ENCODE data around the gene WASF2.
A peak's percentile ranks its signal among the peaks of the same experiment; 100 is the strongest.
"Not testable (repeated sequence)": the region's sequence is repeated elsewhere in the genome, so short reads cannot be mapped to it uniquely, and the experiment has no call there.

WASF2 gene

GRCh38 chr1:27427329-27427728, 62.6 kb downstream of the WASF2 start:
- DNase-seq, result peak in 7 of 56 donors; percentile 9 to 30 (median 19)

DNA sequence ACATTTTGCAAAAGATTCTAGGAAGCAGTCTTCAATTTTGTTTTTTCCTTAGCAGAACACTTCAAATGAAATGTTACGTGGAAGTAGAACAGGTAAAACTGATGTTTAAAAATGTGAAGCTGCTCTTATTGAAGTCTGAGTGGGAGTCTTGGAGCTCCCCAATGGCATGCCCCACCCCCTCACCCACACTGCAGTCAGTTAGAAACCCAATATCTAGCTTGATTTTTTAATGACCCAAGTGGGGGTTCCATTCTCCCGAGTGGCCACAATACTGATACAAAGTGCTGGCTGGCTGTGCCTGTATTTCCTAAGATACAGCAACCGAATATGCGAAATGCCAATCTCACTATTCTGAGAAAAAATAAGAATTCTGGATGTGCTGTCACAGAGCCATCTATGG, 66.3 kb downstream of the WASF2 start:
- DNase-seq, result peak in 3 of 56 donors; percentile 7 to 23 (median 10)

DNA sequence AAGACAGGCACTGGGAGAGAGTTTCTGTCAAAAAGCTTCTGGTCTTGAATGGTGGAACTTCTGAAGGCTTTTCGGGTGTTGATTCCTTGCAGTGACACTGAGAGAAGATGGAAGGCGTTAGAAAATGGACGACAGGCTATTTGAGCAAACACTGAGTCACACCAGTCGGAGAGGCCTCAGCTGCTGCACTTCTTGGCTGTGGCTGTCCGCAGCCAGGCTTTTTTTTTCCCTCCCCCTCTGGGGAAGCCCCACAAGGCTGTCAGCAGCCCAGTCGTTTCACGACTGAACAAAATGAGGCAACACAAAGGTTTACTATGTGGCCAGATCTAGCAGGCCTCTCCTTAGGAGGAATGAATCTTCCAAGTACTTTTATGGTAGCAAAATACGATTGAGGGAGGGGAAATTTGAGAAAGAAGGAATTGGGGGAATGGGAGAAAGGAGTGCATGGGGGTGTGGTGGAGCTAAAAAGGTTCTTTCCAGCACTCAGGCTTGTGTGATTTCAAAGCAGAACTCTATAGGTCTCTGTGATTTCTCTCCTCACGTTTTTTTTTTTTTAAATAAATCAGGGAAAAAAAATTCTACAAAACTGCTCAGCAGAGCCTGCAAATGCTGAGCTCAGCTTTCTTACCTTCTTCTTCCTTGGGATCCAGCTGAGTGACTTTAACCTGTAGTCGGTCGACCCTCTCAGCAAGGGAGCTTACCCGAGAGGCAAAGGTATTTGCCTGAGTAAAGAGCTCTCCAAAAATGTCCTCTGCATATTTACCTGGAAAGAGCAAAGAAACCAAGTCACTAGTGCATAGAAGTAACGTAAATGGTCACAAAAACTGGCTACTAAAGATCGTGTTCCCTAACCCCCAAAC, 71.4 kb downstream of the WASF2 start:
- peak in 46 of 56 donors; percentile 15 to 80 (median 60) for DNase-seq

GRCh38 chr1:27417713-27418112, 72.3 kb downstream of the WASF2 start:
- no peak for DNase-seq

GRCh38 chr1:27416387-27417111, 73.4 kb downstream of the WASF2 start:
- peak in 14 of 56 donors; percentile 8 to 47 (median 18) for DNase-seq

DNA sequence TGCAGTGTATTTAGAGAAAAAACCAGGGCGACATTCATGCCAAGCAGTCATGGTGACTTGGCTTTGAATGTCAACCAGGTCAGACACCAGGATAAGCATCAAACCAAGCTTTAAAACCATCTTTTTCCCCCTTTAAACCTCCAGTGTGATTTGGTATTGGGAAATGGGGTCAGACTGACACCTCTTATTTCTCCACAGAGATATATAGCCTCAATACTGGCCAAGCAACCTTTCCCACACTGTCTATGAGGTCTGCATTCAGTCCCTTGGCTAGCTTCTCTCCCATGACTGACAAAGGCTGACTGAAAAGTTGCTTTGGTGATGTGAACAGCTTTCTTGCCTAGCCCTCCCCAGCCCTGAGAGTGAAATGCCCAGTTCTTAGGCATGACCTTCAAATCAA, 75.9 kb downstream of the WASF2 start:
- DNase-seq, result no peak

- no peak for DNase-seq
Measured at GRCh38 chr1:27413004-27413403, 77.0 kb downstream of the WASF2 start.

DNA sequence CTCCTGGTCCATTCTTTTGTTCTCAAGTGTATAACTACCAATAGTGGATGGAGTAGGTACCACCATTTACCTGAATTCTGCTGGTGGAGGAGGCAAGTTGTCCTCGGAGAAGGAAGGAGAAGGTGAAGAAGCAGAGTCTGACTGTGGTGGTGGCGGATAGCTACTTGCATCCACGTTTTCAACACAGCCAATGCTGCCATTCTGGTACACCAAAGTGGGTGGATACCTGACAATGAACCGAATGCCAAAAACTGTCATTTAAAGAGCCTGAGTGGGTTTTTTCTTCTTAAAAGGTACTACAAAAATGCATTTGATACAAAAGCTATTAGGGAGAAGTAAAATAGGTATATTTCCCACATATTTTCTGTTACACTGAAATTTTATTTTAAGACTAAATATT, 77.5 kb downstream of the WASF2 start:
- peak in 6 of 56 donors; percentile 12 to 40 (median 34) for DNase-seq

- DNase-seq, result no peak
Measured at GRCh38 chr1:27410709-27411108, 79.3 kb downstream of the WASF2 start.

- DNase-seq, result no peak
Measured at GRCh38 chr1:27409669-27410068, 80.3 kb downstream of the WASF2 start.

- no peak for DNase-seq
Measured at GRCh38 chr1:27408151-27408550, 81.8 kb downstream of the WASF2 start.

DNA sequence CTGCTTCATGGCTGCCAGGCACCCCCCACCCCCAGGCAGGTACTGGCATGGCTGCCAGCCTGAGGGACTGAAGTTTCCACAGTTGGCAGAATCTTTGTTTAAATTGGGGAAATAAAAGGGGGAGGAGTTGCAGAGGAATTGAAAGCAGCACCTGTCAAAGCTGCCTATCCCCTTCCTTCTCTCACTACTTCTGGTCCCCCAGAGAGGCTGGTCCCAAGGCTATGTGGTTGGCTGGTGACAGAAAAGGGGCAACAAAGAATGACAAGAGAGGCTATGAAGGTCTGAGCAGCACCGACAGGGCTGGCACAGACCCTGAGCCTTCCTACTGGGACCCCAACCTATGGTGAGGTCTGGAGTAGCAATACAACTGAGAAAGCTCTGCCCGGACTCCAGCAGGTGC, 83.2 kb downstream of the WASF2 start:
- DNase-seq, result not testable (repeated sequence)

- DNase-seq, result peak in 9 of 56 donors; percentile 14 to 59 (median 21)
Measured at GRCh38 chr1:27406362-27406680, 83.6 kb downstream of the WASF2 start.

- DNase-seq, result peak in 3 of 56 donors; percentile 16 to 44 (median 22)
Measured at GRCh38 chr1:27405598-27406361, 84.2 kb downstream of the WASF2 start.

GRCh38 chr1:27405074-27405473, 84.9 kb downstream of the WASF2 start:
- peak in 1 of 56 donors; percentile 26 for DNase-seq

DNA sequence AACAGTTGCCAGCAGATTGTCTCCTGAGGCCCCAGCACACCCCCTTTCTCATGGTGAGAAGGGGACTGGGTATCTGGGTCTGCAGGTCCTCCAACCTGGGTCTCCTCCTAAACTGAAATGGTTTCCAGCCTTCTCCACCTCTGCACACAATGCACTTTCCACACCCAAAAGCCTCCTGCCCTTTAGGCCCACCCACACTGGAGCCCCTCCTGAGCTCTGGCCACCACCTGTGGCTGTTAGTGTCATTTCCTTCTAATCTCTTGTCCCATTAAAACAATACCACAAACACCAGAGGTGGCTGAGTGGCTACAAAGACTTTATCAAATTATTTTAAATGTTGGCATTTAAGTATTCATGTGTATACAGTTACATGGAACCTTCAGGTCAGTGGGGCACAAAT, 86.0 kb downstream of the WASF2 start:
- DNase-seq, result no peak

DNA sequence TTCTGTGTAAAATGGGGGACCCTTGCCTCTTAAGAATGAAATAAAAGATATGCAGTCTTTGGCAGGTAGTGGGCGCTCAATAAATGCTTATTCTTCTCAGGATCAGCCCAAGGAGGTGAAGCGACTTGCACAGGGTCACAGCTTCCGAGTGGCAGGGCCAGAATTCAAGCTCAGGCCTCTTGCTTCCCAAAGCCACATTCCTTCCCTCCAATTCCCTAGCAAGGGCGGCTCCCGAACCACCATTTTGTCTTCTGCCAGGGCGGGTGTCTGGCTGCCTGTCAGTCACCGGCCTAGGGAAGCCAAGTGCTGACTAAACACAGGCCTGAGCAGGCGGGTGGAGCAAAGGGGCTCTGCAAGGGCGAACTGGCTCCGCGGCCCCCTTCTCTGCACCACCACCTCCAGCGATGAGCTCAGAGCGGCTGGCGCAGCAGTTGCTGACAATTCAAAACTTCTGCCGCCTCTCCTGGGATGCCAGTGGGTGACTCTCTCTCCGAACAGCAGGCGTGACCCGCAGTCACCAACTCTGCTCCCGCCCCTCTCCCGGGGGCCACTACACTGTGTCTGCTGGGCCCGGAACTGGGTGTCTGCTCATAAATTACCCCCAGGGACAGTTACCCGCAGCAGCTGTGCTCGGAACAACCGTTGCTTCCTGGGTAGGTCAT, 86.8 kb downstream of the WASF2 start:
- peak in 13 of 56 donors; percentile 11 to 43 (median 22) for DNase-seq

DNA sequence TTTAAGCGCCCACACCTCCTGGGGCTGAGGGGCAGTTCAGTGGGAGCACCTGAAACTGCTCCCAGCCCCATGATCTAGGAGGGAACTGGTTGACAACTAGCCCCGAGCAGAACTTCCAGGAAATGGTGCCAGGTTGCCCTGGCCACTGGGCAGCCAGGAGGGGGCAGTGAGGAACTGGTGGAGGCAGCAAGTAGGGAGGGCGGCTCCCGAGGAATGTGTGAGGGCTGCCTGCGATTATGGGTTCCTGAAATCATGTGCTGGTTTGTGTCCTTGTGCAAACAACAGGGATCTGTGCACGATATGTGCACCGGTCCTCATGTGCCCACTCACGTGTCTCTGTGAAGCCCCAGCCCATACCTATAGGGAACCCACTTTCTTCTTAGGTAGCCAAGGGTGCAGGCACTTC, 87.6 kb downstream of the WASF2 start:
- peak in 41 of 56 donors; percentile 14 to 77 (median 47) for DNase-seq

DNA sequence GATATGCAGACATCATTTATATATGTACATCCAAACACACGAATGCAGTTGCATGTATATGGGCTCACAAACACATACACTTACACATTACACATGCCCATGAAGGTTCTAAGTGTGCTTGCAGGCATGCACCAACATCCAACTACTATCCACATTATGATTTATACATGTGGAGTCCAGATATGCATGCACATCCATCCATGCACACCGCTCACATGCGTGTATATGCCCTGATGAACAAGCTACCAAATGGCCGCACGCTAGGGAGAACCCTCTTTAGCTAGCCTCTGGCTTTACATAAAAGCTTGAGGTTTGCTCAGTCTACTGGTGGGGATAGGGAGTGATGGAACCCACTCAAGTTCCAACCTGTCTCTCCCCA, 89.0 kb downstream of the WASF2 start:
- no peak for DNase-seq

- peak in 3 of 56 donors; percentile 10 to 30 (median 10) for DNase-seq
Measured at GRCh38 chr1:27400082-27400962, 89.6 kb downstream of the WASF2 start.

All from nucleus accumbens (tissue), 56 donors.